LHCN-M2 (cell line): ENCODE measurements around the gene HLA-DPB1. TPM values are rescaled to one million over a fixed set of nuclear protein-coding genes. Genes with fewer than 3 reads are reported as not detected.

Experiments used
- DNase-seq: peaks from one replicate; pipeline ENCODE4 v3.0.0-alpha.2; 2012; ENCODE audit warnings: low read depth
- total RNA-seq: library from RNA; depleted of rRNA; stranded (reverse); fragments of >200 nt; gene quantifications from 2 replicates; pipeline ENCODE4 v1.2.3, GENCODE V29; 2014

HLA-DPB1 gene
- total RNA-seq, 1 experiment from 2014 or later, result 3.8 TPM

GRCh38 chr6:33070909-33071308 lies 4.9 kb upstream of the HLA-DPB1 start:
- no peak for DNase-seq

- DNase-seq, result no peak
Observed at GRCh38 chr6:33071569-33071968, 4.2 kb upstream of the HLA-DPB1 start.

GRCh38 chr6:33072508-33073100 lies 3.2 kb upstream of the HLA-DPB1 start:
- no peak for DNase-seq

- peak; percentile 30 for DNase-seq
Observed at GRCh38 chr6:33073431-33073871, 2.3 kb upstream of the HLA-DPB1 start, which contains the start of gene HLA-DPA1. TSS of gene HLA-DPA1 (minus strand) at chr6:33073649.

- no peak for DNase-seq
Observed at GRCh38 chr6:33075208-33075567, 602 bp upstream of the HLA-DPB1 start.

GRCh38 chr6:33076406-33076934 lies 680 bp downstream of the HLA-DPB1 start:
- no peak for DNase-seq

- no peak for DNase-seq
Observed at GRCh38 chr6:33077908-33078307, 2.1 kb downstream of the HLA-DPB1 start.

- no peak for DNase-seq
Observed at GRCh38 chr6:33078442-33078841, 2.7 kb downstream of the HLA-DPB1 start.

- DNase-seq, result no peak
Observed at GRCh38 chr6:33078919-33079521, 3.2 kb downstream of the HLA-DPB1 start.

- no peak for DNase-seq
Observed at GRCh38 chr6:33079580-33079979, 3.8 kb downstream of the HLA-DPB1 start.

GRCh38 chr6:33080127-33081089 lies 4.6 kb downstream of the HLA-DPB1 start:
- peak; percentile 20 for DNase-seq

- no peak for DNase-seq
Observed at GRCh38 chr6:33081098-33081824, 5.5 kb downstream of the HLA-DPB1 start.

- DNase-seq, result peak; percentile 22
Observed at GRCh38 chr6:33082702-33083101, 6.9 kb downstream of the HLA-DPB1 start.

GRCh38 chr6:33085627-33086026 lies 9.8 kb downstream of the HLA-DPB1 start:
- no peak for DNase-seq

- DNase-seq, result no peak
Observed at GRCh38 chr6:33088258-33088930, 12.6 kb downstream of the HLA-DPB1 start.

GRCh38 chr6:33088931-33089620 lies 13.3 kb downstream of the HLA-DPB1 start:
- DNase-seq, result no peak

- no peak for DNase-seq
Observed at GRCh38 chr6:33091957-33092356, 16.2 kb downstream of the HLA-DPB1 start.

- no peak for DNase-seq
Observed at GRCh38 chr6:33092385-33092784, 16.6 kb downstream of the HLA-DPB1 start.

GRCh38 chr6:33093855-33094254 lies 18.1 kb downstream of the HLA-DPB1 start:
- no peak for DNase-seq

- DNase-seq, result no peak
Observed at GRCh38 chr6:33095681-33096080, 19.9 kb downstream of the HLA-DPB1 start.
